Astrocyte of the cerebellum (primary cell): ENCODE results near the gene TNIP1.

ENCODE experiments used
- DNase-seq: peaks from one replicate; pipeline ENCODE4 v3.0.0-alpha.2; 2011; ENCODE audit warnings: low read depth
- H3K4me3 ChIP-seq: 2 replicates; pipeline ENCODE4 v1.5.1; 2011; ENCODE audit warnings: mild to moderate bottlenecking, low read depth, low read length, moderate library complexity
- CTCF ChIP-seq: IDR thresholded peaks from 2 replicates; pipeline ENCODE4 v1.5.1; 2012; ENCODE audit warnings: low read length, low read depth, moderate library complexity, mild to moderate bottlenecking; ENCODE audit errors: missing control alignments
- in situ Hi-C: cut with HindIII; loops from 2 replicates; pipeline ENCODE4 v1.10.0; 2017; ENCODE audit warnings: low sequenced_read_pairs

Gene TNIP1

DNA sequence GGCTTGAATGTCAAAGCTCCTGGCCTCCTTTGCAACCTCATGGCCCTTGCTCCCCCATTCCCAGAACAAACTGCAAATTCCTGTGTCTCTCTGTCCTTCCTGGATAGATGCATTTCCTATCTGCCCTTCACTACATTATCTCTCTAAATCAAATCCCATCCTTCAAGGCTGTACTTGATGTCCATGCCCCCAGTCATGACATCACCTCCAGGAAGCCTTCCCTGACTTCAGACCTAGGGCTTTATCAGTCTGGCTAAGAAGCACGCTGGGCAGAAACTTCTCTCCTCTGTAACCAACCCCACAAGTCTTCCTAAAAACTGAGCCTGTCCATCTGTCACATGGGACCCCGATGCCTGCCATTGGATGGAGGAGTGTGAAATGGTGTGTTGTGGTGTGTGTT is 25.7 kb upstream of the TNIP1 start:
- no peak for DNase-seq
- TF ChIP-seq CTCF: no peak
- in situ Hi-C loops: no loop called here
- no peak overlapping the region for H3K4me3 ChIP-seq

DNA sequence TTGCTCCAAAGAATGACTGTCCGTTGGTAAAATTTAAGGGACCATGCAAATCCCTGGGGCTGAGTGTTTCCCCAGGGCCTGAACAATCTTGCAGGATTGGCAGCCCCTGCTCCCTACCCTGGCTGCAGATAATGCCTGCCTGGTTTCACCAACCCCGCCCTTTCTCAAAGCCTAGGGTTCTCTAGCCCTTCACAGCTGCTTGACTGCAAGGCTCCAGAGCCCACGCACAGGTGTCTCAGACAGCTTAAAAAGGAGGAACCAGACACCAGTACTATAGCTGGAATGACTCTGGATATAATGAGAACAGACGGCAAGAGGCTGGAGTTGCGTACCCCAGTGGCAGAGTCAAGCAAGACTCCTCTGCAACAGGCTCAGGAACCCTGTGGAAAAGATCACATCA is 25.2 kb upstream of the TNIP1 start:
- no peak for TF ChIP-seq CTCF
- DNase-seq: no peak
- H3K4me3 ChIP-seq: no peak overlapping the region
- in situ Hi-C loops: no loop called here

DNA sequence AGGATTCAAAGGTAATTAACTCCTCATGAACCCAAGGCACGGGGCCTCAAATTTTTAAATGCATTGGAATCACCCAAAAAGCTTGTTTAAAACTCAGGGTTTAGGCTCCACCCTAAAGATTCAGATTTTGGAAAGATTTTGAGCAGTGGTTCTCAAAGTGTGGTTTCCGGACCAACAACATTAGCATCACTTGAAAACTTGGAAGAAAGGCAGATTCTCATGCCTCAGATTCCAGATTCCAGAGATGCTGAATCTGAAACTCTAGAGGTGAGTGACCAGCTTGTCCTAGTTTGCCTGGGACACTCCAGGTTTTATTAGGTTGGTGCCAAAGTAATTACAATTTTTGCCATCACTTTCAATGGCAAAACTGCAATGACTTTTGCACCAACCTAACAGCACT is 24.7 kb upstream of the TNIP1 start:
- no peak overlapping the region for H3K4me3 ChIP-seq
- no peak for DNase-seq
- no peak for TF ChIP-seq CTCF
- in situ Hi-C loops: no loop called here

GRCh38 chr5:151104795-151105194 is 24.0 kb upstream of the TNIP1 start:
- no peak for TF ChIP-seq CTCF
- in situ Hi-C loops: no loop called here
- no peak overlapping the region for H3K4me3 ChIP-seq
- no peak for DNase-seq

- DNase-seq: no peak
- in situ Hi-C loops: no loop called here
- H3K4me3 ChIP-seq: no peak overlapping the region
- no peak for TF ChIP-seq CTCF
Observed at GRCh38 chr5:151101746-151102145, 20.9 kb upstream of the TNIP1 start.

DNA sequence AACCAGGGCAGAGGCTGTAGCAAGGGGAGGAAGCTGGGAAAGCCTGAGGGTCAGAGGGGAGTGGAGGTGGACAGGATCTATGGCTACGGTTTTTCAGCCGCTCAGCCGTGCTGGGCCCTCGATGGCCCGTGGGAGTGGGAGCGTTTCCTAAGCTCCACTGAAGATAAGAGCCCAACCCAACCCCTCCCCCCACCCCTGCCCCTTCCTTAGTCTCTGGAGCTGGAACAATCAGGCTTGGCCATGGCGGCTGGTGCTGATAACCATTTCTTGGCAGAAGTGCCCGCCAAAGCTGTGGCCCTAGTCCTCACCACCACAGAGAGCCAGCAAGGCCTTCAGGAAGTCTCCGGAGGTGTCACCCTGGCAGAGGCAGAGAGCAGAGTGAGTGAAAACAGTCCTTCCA is 20.3 kb upstream of the TNIP1 start:
- TF ChIP-seq CTCF: no peak
- H3K4me3 ChIP-seq: no peak overlapping the region

DNA sequence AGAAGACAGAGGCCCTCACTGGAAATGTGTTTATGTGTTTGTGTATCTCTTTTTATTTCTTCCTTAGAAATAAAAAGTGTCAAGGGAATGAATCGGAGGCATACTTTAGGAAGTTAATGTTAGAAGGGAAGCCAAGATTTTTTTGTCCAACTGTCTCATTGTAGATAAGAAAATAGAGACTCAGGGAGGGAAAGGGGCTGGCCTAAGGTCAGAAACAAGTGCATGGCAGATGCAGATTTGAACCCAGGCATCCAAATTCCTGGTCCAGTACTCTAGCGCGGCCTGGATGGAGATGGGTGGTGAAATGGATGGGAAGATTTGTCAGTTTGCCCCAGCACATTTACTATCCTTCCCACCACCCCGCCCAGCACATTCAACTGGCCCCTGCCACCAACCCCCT is 19.8 kb upstream of the TNIP1 start:
- TF ChIP-seq CTCF: no peak
- no peak for DNase-seq
- in situ Hi-C loops: no loop called here
- no peak overlapping the region for H3K4me3 ChIP-seq

More for the DNA sequence above, 20.3 kb upstream of the TNIP1 start:
- no peak for DNase-seq
- in situ Hi-C loops: no loop called here
